A549 (cell line): ENCODE measurements around the gene HOXA10. TPM values are rescaled to one million over a fixed set of nuclear protein-coding genes. Genes with fewer than 3 reads are reported as not detected.

Experiments
- ATAC-seq, 2 experiments: fragments of 200-7000 bp in 1 of 2; fragments of >200 bp in 1 of 2; cut with Nextera tagmentation in 1 of 2; cut with Tn5 transposase in 1 of 2; 3 replicates each; pipeline versions ENCODE4 v1.8.0 to v1.9.1; 2018 to 2020; ENCODE audit warnings: mild to moderate bottlenecking in 1 of 2, moderate library complexity in 1 of 2
- CTCF ChIA-PET: fragments of 300-600 bp; sonication (Branson Sonifier 250); formaldehyde crosslinking; extraction: SDS; loops from one replicate; lab custom pipeline; 2021; ENCODE audit warnings: antibody characterized with exemption, inconsistent platforms; lab: Yijun Ruan, JAX
- POLR2A ChIA-PET: fragments of 350-600 bp; formaldehyde crosslinking; extraction: SDS; loops from one replicate; lab custom pipeline; 2021; ENCODE audit warnings: antibody characterized with exemption, inconsistent platforms; lab: Yijun Ruan, JAX
- DNase-seq, 2 experiments: peaks; one replicate each; pipeline versions ENCODE4 v3.0.0 to v3.0.0-alpha.2; 2011 to 2016; ENCODE audit warnings: low read depth in 1 of 2, low spot score in 1 of 2
- FAIRE-seq: peaks from 2 replicates; lab custom pipeline; 2011; peaks lifted over from hg19 to GRCh38; lab: Jason Lieb, UNC
- H3K27ac ChIP-seq, 2 experiments: fragments of >200 bp; sonication (Bioruptor Twin); formaldehyde crosslinking; 3 replicates each; pipeline ENCODE4 v1.5.1; 2016 to 2017
- H3K4me1 ChIP-seq: fragments of >200 bp; sonication (Bioruptor Twin); formaldehyde crosslinking; 3 replicates; pipeline ENCODE4 v1.6.1; 2016
- H3K4me2 ChIP-seq: fragments of >200 bp; sonication (Bioruptor Twin); formaldehyde crosslinking; 3 replicates; pipeline ENCODE4 v1.6.1; 2016
- H3K4me3 ChIP-seq: fragments of >200 bp; sonication (Bioruptor Twin); formaldehyde crosslinking; 3 replicates; pipeline ENCODE4 v1.5.1; 2016
- H3K9me3 ChIP-seq: fragments of >200 bp; sonication (Bioruptor Twin); formaldehyde crosslinking; 3 replicates; pipeline ENCODE4 v1.6.1; 2016
- BHLHE40 ChIP-seq: IDR thresholded peaks from 2 replicates; pipeline ENCODE4 v1.6.1; 2012; ENCODE audit warnings: low read depth, low read length, inconsistent platforms
- CBX2 ChIP-seq: fragments of 200-600 bp; sonication (generic); IDR thresholded peaks from 2 replicates; pipeline ENCODE4 v1.6.1; 2016; ENCODE audit warnings: low read depth, mild to moderate bottlenecking, borderline replicate concordance
- CBX8 ChIP-seq: fragments of 200-600 bp; sonication (generic); IDR thresholded peaks from 2 replicates; pipeline ENCODE4 v1.6.1; 2016
- CHD4 ChIP-seq: fragments of 200-600 bp; sonication (generic); IDR thresholded peaks from 2 replicates; pipeline ENCODE4 v1.6.1; 2016; ENCODE audit warnings: antibody characterized with exemption, mild to moderate bottlenecking, borderline replicate concordance
- ESRRA ChIP-seq: fragments of 150-350 bp; IDR thresholded peaks from 2 replicates; pipeline ENCODE4 v1.6.1; 2014; ENCODE audit warnings: mild to moderate bottlenecking, low read length, borderline replicate concordance
- FOSB ChIP-seq: fragments of 250-450 bp; sonication (Bioruptor Pico); IDR thresholded peaks from 2 replicates; pipeline ENCODE4 v1.5.0; 2020; ENCODE audit warnings: mild to moderate bottlenecking, moderate library complexity
- HDAC2 ChIP-seq: fragments of 200-600 bp; sonication (generic); IDR thresholded peaks from 2 replicates; pipeline ENCODE4 v1.6.1; 2016
- HOXB13 ChIP-seq: fragments of 250-450 bp; sonication (Bioruptor Pico); IDR thresholded peaks from 2 replicates; pipeline ENCODE4 v1.5.0; 2020; ENCODE audit warnings: low read depth, mild to moderate bottlenecking, moderate library complexity
- HOXB5 ChIP-seq: fragments of 250-450 bp; sonication (Bioruptor Pico); IDR thresholded peaks from 2 replicates; pipeline ENCODE4 v1.5.0; 2020; ENCODE audit warnings: mild to moderate bottlenecking, moderate library complexity
- JUN ChIP-seq, 2 experiments: fragments of >200 bp; sonication (Bioruptor Twin); formaldehyde crosslinking; IDR thresholded peaks; 2 replicates in 1 of 2; 3 replicates in 1 of 2; pipeline ENCODE4 v1.6.1; 2016 to 2017
- KDM1A ChIP-seq: fragments of 200-600 bp; sonication (generic); IDR thresholded peaks from 2 replicates; pipeline ENCODE4 v1.6.1; 2016; ENCODE audit warnings: low read depth, mild to moderate bottlenecking
- KDM5A ChIP-seq: fragments of 200-600 bp; sonication (generic); IDR thresholded peaks from 2 replicates; pipeline ENCODE4 v1.6.1; 2016; ENCODE audit warnings: antibody characterized with exemption, mild to moderate bottlenecking
- MAFK ChIP-seq: fragments of 450-650 bp; IDR thresholded peaks from 2 replicates; pipeline ENCODE4 v1.6.1; 2014; ENCODE audit not compliant: partially characterized antibody
- MAZ ChIP-seq: fragments of 150-350 bp; IDR thresholded peaks from 2 replicates; pipeline ENCODE4 v1.6.1; 2014; ENCODE audit warnings: antibody characterized with exemption, low read depth, low read length, borderline replicate concordance
- NFE2L2 ChIP-seq: fragments of 150-350 bp; conservative IDR thresholded peaks from 2 replicates; pipeline ENCODE4 v1.6.1; 2014; ENCODE audit warnings: low read length
- NPAS2 ChIP-seq: fragments of 250-450 bp; sonication (Bioruptor Pico); IDR thresholded peaks from 2 replicates; pipeline ENCODE4 v1.8.0; 2022; ENCODE audit warnings: mild to moderate bottlenecking, moderate library complexity, borderline replicate concordance
- NR3C1 ChIP-seq: fragments of >200 bp; sonication (Bioruptor Twin); formaldehyde crosslinking; IDR thresholded peaks from 3 replicates; pipeline ENCODE4 v1.6.1; 2017
- POLR2AphosphoS2 ChIP-seq: conservative IDR thresholded peaks from 2 replicates; pipeline ENCODE4 v1.6.1; 2012; ENCODE audit warnings: low read length, improper control_type of control experiment, inconsistent platforms
- RARB ChIP-seq: fragments of 250-450 bp; sonication (Bioruptor Pico); IDR thresholded peaks from 2 replicates; pipeline ENCODE4 v1.8.0; 2021; ENCODE audit warnings: mild to moderate bottlenecking, moderate library complexity
- TFCP2L1 ChIP-seq: fragments of 250-450 bp; sonication (Bioruptor Pico); IDR thresholded peaks from 2 replicates; pipeline ENCODE4 v1.5.0; 2021; ENCODE audit warnings: mild to moderate bottlenecking
- ZC3H11A ChIP-seq: fragments of 450-650 bp; IDR thresholded peaks from 2 replicates; pipeline ENCODE4 v1.6.1; 2014; ENCODE audit warnings: antibody characterized with exemption, mild to moderate bottlenecking
- ZNF302 ChIP-seq: fragments of 250-450 bp; sonication (Bioruptor Pico); IDR thresholded peaks from 2 replicates; pipeline ENCODE4 v1.9.0; 2021; ENCODE audit warnings: inconsistent platforms, mild to moderate bottlenecking, moderate library complexity
- WGBS: methylation state at CpG from one replicate; pipeline ENCODE4 v1.1.6; 2017; ENCODE audit errors: missing lambda C conversion rate; 5-methylcytosine and 5-hydroxymethylcytosine counted together
- polyA plus RNA-seq, 4 experiments: library from polyadenylated mRNA; depleted of rRNA in 3 of 4; stranded (reverse); fragments of >200 nt; fragmentation: RNase III in 1 of 4; extraction: RNeasy Plus Mini Kit Qiagen cat#74134 plus additional on column Dnase treatment in 1 of 4; gene quantifications; 2 replicates in 3 of 4; 3 replicates in 1 of 4; pipeline ENCODE4 v1.2.3, GENCODE V29; 2011 to 2017
- TF ChIP-seq, protein P1 (sequence below): fragments of >200 bp; sonication (Bioruptor Twin); formaldehyde crosslinking; IDR thresholded peaks from 2 replicates; pipeline ENCODE4 v1.6.1; 2016
- TF ChIP-seq, protein P2 (sequence below): fragments of 250-450 bp; sonication (Bioruptor Pico); IDR thresholded peaks from 2 replicates; pipeline ENCODE4 v1.5.0; 2021; ENCODE audit warnings: mild to moderate bottlenecking, moderate library complexity, borderline replicate concordance
- TF ChIP-seq, protein P3 (sequence below): fragments of 200-600 bp; sonication (generic); IDR thresholded peaks from 2 replicates; pipeline ENCODE4 v1.6.1; 2016; ENCODE audit warnings: antibody characterized with exemption, mild to moderate bottlenecking, moderate library complexity
- TF ChIP-seq, protein P4 (sequence below): fragments of 250-450 bp; sonication (Bioruptor Pico); IDR thresholded peaks from 2 replicates; pipeline ENCODE4 v1.5.0; 2020; ENCODE audit warnings: low read depth, mild to moderate bottlenecking, moderate library complexity
- TF ChIP-seq, protein P5 (sequence below): IDR thresholded peaks from 2 replicates; pipeline ENCODE4 v1.6.1; 2012

HOXA10 gene
- polyA plus RNA-seq, 2 of the 4 experiments (the other 2 are of a cell fraction): 5.2 to 7.7 TPM

DNA sequence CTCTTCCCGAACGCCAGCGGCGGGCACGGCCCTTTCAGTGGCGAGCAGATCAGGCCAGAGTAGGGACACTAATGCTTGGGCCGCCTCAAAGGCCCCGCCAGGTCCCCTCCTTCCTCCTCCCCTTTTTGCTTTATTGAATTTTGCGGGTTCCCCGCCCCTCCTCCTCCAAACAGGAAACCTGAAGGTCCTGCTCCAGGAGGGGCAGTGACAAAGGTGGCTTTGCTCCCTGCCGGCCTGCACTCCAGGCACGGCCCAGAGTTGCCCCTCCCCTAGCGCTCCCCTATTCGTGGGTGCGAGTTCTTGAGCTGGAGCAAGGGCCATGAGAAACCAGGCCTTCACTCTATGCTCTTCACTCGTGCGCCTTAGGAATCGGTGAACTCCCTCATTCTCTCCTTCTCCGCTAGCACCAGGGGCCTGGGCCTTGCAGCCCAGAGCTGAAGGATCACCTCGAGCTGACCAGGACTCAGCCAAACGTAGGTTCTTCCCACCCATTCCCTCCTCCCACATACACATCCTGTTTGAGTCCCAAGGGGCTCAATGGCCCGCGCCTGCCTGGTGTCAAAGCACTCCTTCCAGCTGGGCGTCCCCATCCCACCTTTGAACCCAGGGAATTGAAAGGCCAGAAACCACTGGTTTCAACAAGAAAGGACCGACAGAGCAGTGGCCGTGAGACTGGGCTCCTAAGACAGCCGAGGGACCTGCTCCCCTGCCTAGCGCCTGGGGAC lies 25.9 kb downstream of the HOXA10 start:
- 91% methylated on average over 28 of the region's 28 CpGs for WGBS
- DNase-seq (no peak), ATAC-seq (no peak), FAIRE-seq (no peak)
- ChIA-PET CTCF (interaction anchor here (1.1 to 11.1 kb wide), 8 partner anchors 10 to 779 kb away, joined by 3 to 160 read pairs (median 14); partner anchors contain the start of gene HOXA9), POLR2A (no interaction called here)
- Histone ChIP-seq H3K4me1 (peaks cover 16% of the 10 kb centered on the region), H3K9me3 (no peaks in the 10 kb centered on the region), H3K4me3 (no peak overlapping the region), H3K27ac (peak overlapping the region in 1 of 2 experiments; percentile 52; a peak in 1 of 6 replicates), H3K4me2 (peak overlapping the region; percentile 90; the same call in 1 of the 3 replicates)
- TF ChIP-seq TFCP2L1 (CRISPR knock-in tag) (no peak), KDM5A (no peak), KDM1A (no peak), NFE2L2 (no peak), MAZ (no peak), FOSB (CRISPR knock-in tag) (no peak), JUN (IDR thresholded peaks at IDR 0.05) (no peak), ESRRA (no peak), BHLHE40 (no peak)
- TF ChIP-seq, protein P1, sequence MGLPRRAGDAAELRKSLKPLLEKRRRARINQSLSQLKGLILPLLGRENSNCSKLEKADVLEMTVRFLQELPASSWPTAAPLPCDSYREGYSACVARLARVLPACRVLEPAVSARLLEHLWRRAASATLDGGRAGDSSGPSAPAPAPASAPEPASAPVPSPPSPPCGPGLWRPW: no peak
- TF ChIP-seq, protein P2, sequence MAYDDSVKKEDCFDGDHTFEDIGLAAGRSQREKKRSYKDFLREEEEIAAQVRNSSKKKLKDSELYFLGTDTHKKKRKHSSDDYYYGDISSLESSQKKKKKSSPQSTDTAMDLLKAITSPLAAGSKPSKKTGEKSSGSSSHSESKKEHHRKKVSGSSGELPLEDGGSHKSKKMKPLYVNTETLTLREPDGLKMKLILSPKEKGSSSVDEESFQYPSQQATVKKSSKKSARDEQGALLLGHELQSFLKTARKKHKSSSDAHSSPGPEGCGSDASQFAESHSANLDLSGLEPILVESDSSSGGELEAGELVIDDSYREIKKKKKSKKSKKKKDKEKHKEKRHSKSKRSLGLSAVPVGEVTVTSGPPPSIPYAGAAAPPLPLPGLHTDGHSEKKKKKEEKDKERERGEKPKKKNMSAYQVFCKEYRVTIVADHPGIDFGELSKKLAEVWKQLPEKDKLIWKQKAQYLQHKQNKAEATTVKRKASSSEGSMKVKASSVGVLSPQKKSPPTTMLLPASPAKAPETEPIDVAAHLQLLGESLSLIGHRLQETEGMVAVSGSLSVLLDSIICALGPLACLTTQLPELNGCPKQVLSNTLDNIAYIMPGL (CRISPR knock-in tag): no peak

DNA sequence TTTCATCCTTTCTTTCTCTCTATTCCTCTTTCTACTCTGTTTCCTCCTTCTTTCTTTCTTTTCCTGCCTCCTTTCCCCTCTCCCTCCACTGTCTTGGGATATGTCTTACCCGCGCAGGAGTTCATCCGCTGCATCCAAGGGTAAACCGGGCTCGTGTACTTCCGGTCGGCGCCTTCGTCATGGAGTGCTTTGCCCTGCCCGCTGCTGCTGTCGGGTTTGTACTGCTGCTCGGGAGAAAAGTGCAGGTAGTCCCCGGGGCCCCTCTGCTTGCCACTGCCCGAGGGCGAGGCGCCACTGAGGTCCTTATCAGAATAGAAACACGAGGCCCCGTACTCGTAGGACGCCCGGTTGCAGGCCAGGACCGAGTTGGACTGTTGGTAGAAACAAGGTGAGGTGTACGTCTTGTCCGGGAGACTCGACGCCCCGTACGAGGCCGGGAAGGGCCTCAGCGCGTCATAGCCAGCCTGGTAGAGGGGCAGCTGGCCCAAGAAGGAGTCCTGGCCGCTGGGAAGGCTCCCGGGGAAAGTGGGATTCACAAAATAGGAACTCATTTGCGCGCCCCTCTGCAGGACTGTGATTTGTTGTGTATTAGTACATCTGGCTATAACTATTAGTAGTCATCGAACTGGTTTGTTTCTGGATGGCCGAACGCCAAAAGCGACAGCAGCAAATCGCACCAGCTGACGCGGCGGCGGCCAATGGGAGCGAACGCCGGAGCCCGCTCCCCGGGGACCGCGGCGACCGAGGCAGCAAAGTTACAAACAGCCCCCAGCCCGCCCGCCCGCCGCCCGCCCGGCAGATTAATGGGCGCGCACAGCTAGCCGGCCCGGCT lies 26.7 kb downstream of the HOXA10 start, which contains the start of gene HOXA6:
Gene HOXA6 (minus strand): TSS at position 576 of the 832 bp plus-strand sequence. CDS start 25 bp downstream, at position 551.
- H3K4me2 ChIP-seq: peak within 1 kb of the TSS; percentile 90; the same call in 1 of the 3 replicates
- ChIA-PET CTCF (interaction anchor here (0.8 to 11.1 kb wide), 7 partner anchors 11 to 778 kb away, joined by 3 to 160 read pairs (median 31); partner anchors contain the start of gene HOXA9), POLR2A (no interaction called here)
- WGBS: 95% methylated on average over 57 of the region's 63 CpGs
- no peaks in the 10 kb centered on the region for H3K9me3 ChIP-seq
- FAIRE-seq: no peak
- H3K27ac ChIP-seq: peak within 1 kb of the TSS in 1 of 2 experiments; percentile 52; a peak in 1 of 6 replicates
- no peak for ATAC-seq
- DNase-seq: no peak
- H3K4me3 ChIP-seq: no peak within 1 kb of the TSS
- peaks cover 16% of the 10 kb centered on the region for H3K4me1 ChIP-seq
- TF ChIP-seq CBX8: no peak
- TF ChIP-seq, protein P1: no peak
- TF ChIP-seq MAFK: no peak
- no peak for TF ChIP-seq CHD4
- TF ChIP-seq HDAC2: no peak
- TF ChIP-seq CBX2: no peak
- no peak for TF ChIP-seq POLR2AphosphoS2
- TF ChIP-seq, protein P3, sequence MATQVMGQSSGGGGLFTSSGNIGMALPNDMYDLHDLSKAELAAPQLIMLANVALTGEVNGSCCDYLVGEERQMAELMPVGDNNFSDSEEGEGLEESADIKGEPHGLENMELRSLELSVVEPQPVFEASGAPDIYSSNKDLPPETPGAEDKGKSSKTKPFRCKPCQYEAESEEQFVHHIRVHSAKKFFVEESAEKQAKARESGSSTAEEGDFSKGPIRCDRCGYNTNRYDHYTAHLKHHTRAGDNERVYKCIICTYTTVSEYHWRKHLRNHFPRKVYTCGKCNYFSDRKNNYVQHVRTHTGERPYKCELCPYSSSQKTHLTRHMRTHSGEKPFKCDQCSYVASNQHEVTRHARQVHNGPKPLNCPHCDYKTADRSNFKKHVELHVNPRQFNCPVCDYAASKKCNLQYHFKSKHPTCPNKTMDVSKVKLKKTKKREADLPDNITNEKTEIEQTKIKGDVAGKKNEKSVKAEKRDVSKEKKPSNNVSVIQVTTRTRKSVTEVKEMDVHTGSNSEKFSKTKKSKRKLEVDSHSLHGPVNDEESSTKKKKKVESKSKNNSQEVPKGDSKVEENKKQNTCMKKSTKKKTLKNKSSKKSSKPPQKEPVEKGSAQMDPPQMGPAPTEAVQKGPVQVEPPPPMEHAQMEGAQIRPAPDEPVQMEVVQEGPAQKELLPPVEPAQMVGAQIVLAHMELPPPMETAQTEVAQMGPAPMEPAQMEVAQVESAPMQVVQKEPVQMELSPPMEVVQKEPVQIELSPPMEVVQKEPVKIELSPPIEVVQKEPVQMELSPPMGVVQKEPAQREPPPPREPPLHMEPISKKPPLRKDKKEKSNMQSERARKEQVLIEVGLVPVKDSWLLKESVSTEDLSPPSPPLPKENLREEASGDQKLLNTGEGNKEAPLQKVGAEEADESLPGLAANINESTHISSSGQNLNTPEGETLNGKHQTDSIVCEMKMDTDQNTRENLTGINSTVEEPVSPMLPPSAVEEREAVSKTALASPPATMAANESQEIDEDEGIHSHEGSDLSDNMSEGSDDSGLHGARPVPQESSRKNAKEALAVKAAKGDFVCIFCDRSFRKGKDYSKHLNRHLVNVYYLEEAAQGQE: no peak
- TF ChIP-seq ZC3H11A: no peak
- no peak for TF ChIP-seq JUN (IDR thresholded peaks at IDR 0.05)
- no peak for TF ChIP-seq HOXB13 (CRISPR knock-in tag)
- TF ChIP-seq, protein P4, sequence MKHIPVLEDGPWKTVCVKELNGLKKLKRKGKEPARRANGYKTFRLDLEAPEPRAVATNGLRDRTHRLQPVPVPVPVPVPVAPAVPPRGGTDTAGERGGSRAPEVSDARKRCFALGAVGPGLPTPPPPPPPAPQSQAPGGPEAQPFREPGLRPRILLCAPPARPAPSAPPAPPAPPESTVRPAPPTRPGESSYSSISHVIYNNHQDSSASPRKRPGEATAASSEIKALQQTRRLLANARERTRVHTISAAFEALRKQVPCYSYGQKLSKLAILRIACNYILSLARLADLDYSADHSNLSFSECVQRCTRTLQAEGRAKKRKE (CRISPR knock-in tag): no peak
- TF ChIP-seq, protein P5, sequence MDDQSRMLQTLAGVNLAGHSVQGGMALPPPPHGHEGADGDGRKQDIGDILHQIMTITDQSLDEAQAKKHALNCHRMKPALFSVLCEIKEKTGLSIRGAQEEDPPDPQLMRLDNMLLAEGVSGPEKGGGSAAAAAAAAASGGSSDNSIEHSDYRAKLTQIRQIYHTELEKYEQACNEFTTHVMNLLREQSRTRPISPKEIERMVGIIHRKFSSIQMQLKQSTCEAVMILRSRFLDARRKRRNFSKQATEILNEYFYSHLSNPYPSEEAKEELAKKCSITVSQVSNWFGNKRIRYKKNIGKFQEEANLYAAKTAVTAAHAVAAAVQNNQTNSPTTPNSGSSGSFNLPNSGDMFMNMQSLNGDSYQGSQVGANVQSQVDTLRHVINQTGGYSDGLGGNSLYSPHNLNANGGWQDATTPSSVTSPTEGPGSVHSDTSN: no peak
- TF ChIP-seq ZNF302 (CRISPR knock-in tag): no peak
- TF ChIP-seq RARB (CRISPR knock-in tag): no peak
- TF ChIP-seq HOXB5 (CRISPR knock-in tag): no peak
- no peak for TF ChIP-seq NR3C1
- no peak for TF ChIP-seq NPAS2 (CRISPR knock-in tag)
